Measurements from ENCODE around the gene VSTM4. TPM values are rescaled to one million over a fixed set of nuclear protein-coding genes. Genes with fewer than 3 reads are reported as not detected.

VSTM4 gene
- total RNA-seq, 3 donors from 2014 or later (not counting 1 experiment from before 2014, with no cell fraction given): 0.38 to 0.57 (median 0.45) TPM

GRCh38 chr10:49104323-49104722 is 11.0 kb downstream of the VSTM4 start:
- intact Hi-C loops (cut with micrococcal nuclease): no loop called here
- Histone ChIP-seq H3K4me3 (ENCODE audit: low read length) (no peak overlapping the region), H3K9me3 (ENCODE audit: control insufficient read depth, insufficient read depth, low read length) (no peaks in the 10 kb centered on the region), H3K36me3 (ENCODE audit: control insufficient read depth, insufficient read depth, low read length) (no peaks in the 10 kb centered on the region), H3K27ac (ENCODE audit: low read length) (no peak overlapping the region), H3K4me1 (ENCODE audit: control insufficient read depth, insufficient read depth, low read length) (no peaks in the 10 kb centered on the region), H3K27me3 (ENCODE audit: control insufficient read depth, insufficient read depth, low read length) (no peaks in the 10 kb centered on the region)
- no peak overlapping the region for H3K4me3 Mint-ChIP-seq
- WGBS (ENCODE audit: insufficient coverage): 95% methylated on average over 5 of the region's 5 CpGs
- H3K4me1 Mint-ChIP-seq: peaks cover 0 to 5% of the 10 kb centered on the region in 2 donors
- ATAC-seq (no peak), DNase-seq (no peak)
- peak overlapping the region in 1 of 2 donors; percentile 1 for H3K27ac Mint-ChIP-seq
- peaks cover 7 to 12% of the 10 kb centered on the region in 2 donors for H3K27me3 Mint-ChIP-seq (ENCODE audit: low read depth in 2 of 2)
- no peaks in the 10 kb centered on the region for H3K36me3 Mint-ChIP-seq
- no peak for TF ChIP-seq CTCF (IDR thresholded peaks at IDR 0.05)
- no peaks in the 10 kb centered on the region for H3K9me3 Mint-ChIP-seq

- Histone ChIP-seq H3K9me3 (ENCODE audit: control insufficient read depth, insufficient read depth, low read length) (no peaks in the 10 kb centered on the region), H3K4me1 (ENCODE audit: control insufficient read depth, insufficient read depth, low read length) (no peaks in the 10 kb centered on the region), H3K36me3 (ENCODE audit: control insufficient read depth, insufficient read depth, low read length) (no peaks in the 10 kb centered on the region), H3K27ac (ENCODE audit: low read length) (no peak overlapping the region), H3K27me3 (ENCODE audit: control insufficient read depth, insufficient read depth, low read length) (no peaks in the 10 kb centered on the region), H3K4me3 (ENCODE audit: low read length) (no peak overlapping the region)
- WGBS (ENCODE audit: insufficient coverage): 95% methylated on average over 3 of the region's 4 CpGs
- H3K27ac Mint-ChIP-seq: no peak overlapping the region
- H3K4me1 Mint-ChIP-seq: peaks cover 0 to 5% of the 10 kb centered on the region in 2 donors
- no peak overlapping the region for H3K4me3 Mint-ChIP-seq
- no peak for DNase-seq
- intact Hi-C loops (cut with micrococcal nuclease): no loop called here
- TF ChIP-seq CTCF (IDR thresholded peaks at IDR 0.05): no peak
- no peak for ATAC-seq
- no peaks in the 10 kb centered on the region for H3K9me3 Mint-ChIP-seq
- H3K27me3 Mint-ChIP-seq (ENCODE audit: low read depth in 2 of 2): peaks cover 7 to 12% of the 10 kb centered on the region in 2 donors
- no peaks in the 10 kb centered on the region for H3K36me3 Mint-ChIP-seq
Measured at GRCh38 chr10:49103761-49104160, 11.6 kb downstream of the VSTM4 start.

GRCh38 chr10:49099046-49099445 is 16.3 kb downstream of the VSTM4 start:
- Mint-ChIP-seq H3K27ac (no peak overlapping the region), H3K9me3 (no peaks in the 10 kb centered on the region), H3K4me1 (no peaks in the 10 kb centered on the region), H3K27me3 (ENCODE audit: low read depth in 2 of 2) (peaks cover 5 to 7% of the 10 kb centered on the region in 2 donors), H3K36me3 (no peaks in the 10 kb centered on the region), H3K4me3 (no peak overlapping the region)
- intact Hi-C loops (cut with micrococcal nuclease): no loop called here
- WGBS (ENCODE audit: insufficient coverage): 89% methylated on average over 7 of the region's 8 CpGs
- H3K27ac ChIP-seq (ENCODE audit: low read length): no peak overlapping the region
- no peaks in the 10 kb centered on the region for H3K36me3 ChIP-seq (ENCODE audit: control insufficient read depth, insufficient read depth, low read length)
- H3K4me1 ChIP-seq (ENCODE audit: control insufficient read depth, insufficient read depth, low read length): no peaks in the 10 kb centered on the region
- H3K9me3 ChIP-seq (ENCODE audit: control insufficient read depth, insufficient read depth, low read length): no peaks in the 10 kb centered on the region
- ATAC-seq: no peak
- H3K4me3 ChIP-seq (ENCODE audit: low read length): no peak overlapping the region
- no peak for DNase-seq
- TF ChIP-seq CTCF (IDR thresholded peaks at IDR 0.05): no peak
- no peaks in the 10 kb centered on the region for H3K27me3 ChIP-seq (ENCODE audit: control insufficient read depth, insufficient read depth, low read length)

GRCh38 chr10:49096890-49097445 is 18.4 kb downstream of the VSTM4 start:
- H3K36me3 ChIP-seq (ENCODE audit: control insufficient read depth, insufficient read depth, low read length): no peaks in the 10 kb centered on the region
- intact Hi-C loops (cut with micrococcal nuclease): no loop called here
- no peak overlapping the region for H3K27ac ChIP-seq (ENCODE audit: low read length)
- H3K36me3 Mint-ChIP-seq: no peaks in the 10 kb centered on the region
- no peaks in the 10 kb centered on the region for H3K9me3 ChIP-seq (ENCODE audit: control insufficient read depth, insufficient read depth, low read length)
- no peak overlapping the region for H3K4me3 ChIP-seq (ENCODE audit: low read length)
- no peak overlapping the region for H3K4me3 Mint-ChIP-seq
- no peaks in the 10 kb centered on the region for H3K9me3 Mint-ChIP-seq
- no peaks in the 10 kb centered on the region for H3K27me3 ChIP-seq (ENCODE audit: control insufficient read depth, insufficient read depth, low read length)
- WGBS (ENCODE audit: insufficient coverage): 91% methylated on average over 8 of the region's 8 CpGs
- no peak for TF ChIP-seq CTCF (IDR thresholded peaks at IDR 0.05)
- no peaks in the 10 kb centered on the region for H3K4me1 Mint-ChIP-seq
- ATAC-seq (no peak), DNase-seq (no peak)
- no peaks in the 10 kb centered on the region for H3K4me1 ChIP-seq (ENCODE audit: control insufficient read depth, insufficient read depth, low read length)
- H3K27ac Mint-ChIP-seq: no peak overlapping the region
- peaks cover 5% of the 10 kb centered on the region in 2 donors for H3K27me3 Mint-ChIP-seq (ENCODE audit: low read depth in 2 of 2)
